22Rv1 (cell line): ENCODE results near the gene SLC2A4.
"Not testable (repeated sequence)": the region's sequence is repeated elsewhere in the genome, so short reads cannot be mapped to it uniquely, and the experiment has no call there.

Experiments
- ZFX ChIP-seq: fragments of 450-650 bp; IDR thresholded peaks from 2 replicates; pipeline ENCODE4 v1.6.1; 2017; ENCODE audit warnings: antibody characterized with exemption, borderline replicate concordance
- TF ChIP-seq, protein P1 (sequence below): fragments of 450-650 bp; IDR thresholded peaks from 2 replicates; pipeline ENCODE4 v1.5.1; 2017; ENCODE audit warnings: mild to moderate bottlenecking

DNA sequence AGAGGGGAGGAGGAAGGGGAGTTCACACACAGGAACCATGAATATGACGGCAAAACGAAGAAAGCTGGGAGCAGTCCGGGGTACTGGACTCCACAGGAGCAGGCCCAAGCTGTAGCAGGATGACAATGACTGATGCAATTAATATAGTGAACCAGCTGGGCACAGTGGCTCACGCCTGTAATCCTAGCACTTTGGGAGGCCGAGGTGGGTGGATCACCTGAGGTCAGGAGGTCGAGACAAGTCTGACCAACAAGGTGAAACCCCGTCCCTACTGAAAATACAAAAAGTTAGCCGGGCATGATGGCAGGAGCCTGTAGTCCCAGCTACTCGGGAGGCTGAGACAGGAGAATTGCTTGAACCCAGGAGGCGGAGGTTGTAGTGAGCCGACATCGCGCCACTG lies 54.2 kb downstream of the SLC2A4 start:
- TF ChIP-seq, protein P1, sequence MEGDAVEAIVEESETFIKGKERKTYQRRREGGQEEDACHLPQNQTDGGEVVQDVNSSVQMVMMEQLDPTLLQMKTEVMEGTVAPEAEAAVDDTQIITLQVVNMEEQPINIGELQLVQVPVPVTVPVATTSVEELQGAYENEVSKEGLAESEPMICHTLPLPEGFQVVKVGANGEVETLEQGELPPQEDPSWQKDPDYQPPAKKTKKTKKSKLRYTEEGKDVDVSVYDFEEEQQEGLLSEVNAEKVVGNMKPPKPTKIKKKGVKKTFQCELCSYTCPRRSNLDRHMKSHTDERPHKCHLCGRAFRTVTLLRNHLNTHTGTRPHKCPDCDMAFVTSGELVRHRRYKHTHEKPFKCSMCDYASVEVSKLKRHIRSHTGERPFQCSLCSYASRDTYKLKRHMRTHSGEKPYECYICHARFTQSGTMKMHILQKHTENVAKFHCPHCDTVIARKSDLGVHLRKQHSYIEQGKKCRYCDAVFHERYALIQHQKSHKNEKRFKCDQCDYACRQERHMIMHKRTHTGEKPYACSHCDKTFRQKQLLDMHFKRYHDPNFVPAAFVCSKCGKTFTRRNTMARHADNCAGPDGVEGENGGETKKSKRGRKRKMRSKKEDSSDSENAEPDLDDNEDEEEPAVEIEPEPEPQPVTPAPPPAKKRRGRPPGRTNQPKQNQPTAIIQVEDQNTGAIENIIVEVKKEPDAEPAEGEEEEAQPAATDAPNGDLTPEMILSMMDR = not testable (repeated sequence)
- TF ChIP-seq ZFX = not testable (repeated sequence)
